Astrocyte of the spinal cord (primary cell): Measurements from ENCODE around the gene LCOR.
A peak's percentile ranks its signal among the peaks of the same experiment; 100 is the strongest.

Source experiments
- DNase-seq: peaks from one replicate; pipeline ENCODE4 v3.0.0; 2011; ENCODE audit warnings: low read depth, low spot score
- H3K4me3 ChIP-seq: 2 replicates; pipeline ENCODE4 v1.5.1; 2011; ENCODE audit warnings: low read depth, mild to moderate bottlenecking, low read length, moderate library complexity
- in situ Hi-C: cut with HindIII; loops from 2 replicates; pipeline ENCODE4 v1.10.0; 2017; ENCODE audit warnings: low sequenced_read_pairs
- TF ChIP-seq, protein P1 (sequence below): IDR thresholded peaks from 2 replicates; pipeline ENCODE4 v1.5.1; 2012; ENCODE audit warnings: low read depth, mild to moderate bottlenecking, low read length, inconsistent platforms

The LCOR gene

GRCh38 chr10:96987842-96988175, 155.7 kb downstream of the LCOR start:
- no peak for DNase-seq
- TF ChIP-seq, protein P1, sequence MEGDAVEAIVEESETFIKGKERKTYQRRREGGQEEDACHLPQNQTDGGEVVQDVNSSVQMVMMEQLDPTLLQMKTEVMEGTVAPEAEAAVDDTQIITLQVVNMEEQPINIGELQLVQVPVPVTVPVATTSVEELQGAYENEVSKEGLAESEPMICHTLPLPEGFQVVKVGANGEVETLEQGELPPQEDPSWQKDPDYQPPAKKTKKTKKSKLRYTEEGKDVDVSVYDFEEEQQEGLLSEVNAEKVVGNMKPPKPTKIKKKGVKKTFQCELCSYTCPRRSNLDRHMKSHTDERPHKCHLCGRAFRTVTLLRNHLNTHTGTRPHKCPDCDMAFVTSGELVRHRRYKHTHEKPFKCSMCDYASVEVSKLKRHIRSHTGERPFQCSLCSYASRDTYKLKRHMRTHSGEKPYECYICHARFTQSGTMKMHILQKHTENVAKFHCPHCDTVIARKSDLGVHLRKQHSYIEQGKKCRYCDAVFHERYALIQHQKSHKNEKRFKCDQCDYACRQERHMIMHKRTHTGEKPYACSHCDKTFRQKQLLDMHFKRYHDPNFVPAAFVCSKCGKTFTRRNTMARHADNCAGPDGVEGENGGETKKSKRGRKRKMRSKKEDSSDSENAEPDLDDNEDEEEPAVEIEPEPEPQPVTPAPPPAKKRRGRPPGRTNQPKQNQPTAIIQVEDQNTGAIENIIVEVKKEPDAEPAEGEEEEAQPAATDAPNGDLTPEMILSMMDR: no peak
- in situ Hi-C loops: no loop called here
- H3K4me3 ChIP-seq: no peak overlapping the region

- TF ChIP-seq, protein P1: no peak
- in situ Hi-C loops: no loop called here
Observed at GRCh38 chr10:96988426-96988825, 156.3 kb downstream of the LCOR start.

DNA sequence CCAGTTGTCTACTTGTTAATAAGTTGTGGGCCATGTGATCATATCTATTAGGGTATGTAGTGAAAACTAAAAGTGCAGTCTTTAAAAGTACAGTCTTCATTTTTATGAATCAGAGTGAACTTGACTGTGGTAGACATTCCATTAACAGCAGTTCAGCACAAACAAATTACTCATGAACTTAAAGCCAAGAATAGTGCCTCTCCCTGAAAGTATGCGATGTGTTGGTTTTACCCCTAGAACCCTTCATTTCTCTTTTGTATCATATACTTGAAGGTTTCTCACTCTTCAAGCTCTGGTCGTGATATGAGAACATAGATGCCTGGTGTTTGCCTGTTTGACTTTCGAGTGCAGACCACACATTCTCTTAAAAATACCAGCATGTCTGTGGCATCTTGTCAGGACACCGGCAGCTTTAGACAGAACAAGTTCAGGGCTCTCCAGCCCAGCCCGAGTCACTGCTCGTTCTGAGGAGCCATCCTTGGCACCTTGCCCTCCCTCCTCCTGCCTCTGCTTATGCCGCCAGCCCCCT, 159.3 kb downstream of the LCOR start:
- TF ChIP-seq, protein P1: no peak
- in situ Hi-C loops: no loop called here
- peak; percentile 85 for DNase-seq
- H3K4me3 ChIP-seq: no peak overlapping the region

More at GRCh38 chr10:96988426-96988825, 156.3 kb downstream of the LCOR start:
- DNase-seq: no peak
- no peak overlapping the region for H3K4me3 ChIP-seq

GRCh38 chr10:96992721-96993120, 160.6 kb downstream of the LCOR start:
- no peak overlapping the region for H3K4me3 ChIP-seq
- no peak for DNase-seq
- in situ Hi-C loops: no loop called here
- TF ChIP-seq, protein P1: no peak

- TF ChIP-seq, protein P1: no peak
- in situ Hi-C loops: no loop called here
- H3K4me3 ChIP-seq: no peak overlapping the region
- peak; percentile 48 for DNase-seq
Observed at GRCh38 chr10:96995851-96996250, 163.8 kb downstream of the LCOR start.

DNA sequence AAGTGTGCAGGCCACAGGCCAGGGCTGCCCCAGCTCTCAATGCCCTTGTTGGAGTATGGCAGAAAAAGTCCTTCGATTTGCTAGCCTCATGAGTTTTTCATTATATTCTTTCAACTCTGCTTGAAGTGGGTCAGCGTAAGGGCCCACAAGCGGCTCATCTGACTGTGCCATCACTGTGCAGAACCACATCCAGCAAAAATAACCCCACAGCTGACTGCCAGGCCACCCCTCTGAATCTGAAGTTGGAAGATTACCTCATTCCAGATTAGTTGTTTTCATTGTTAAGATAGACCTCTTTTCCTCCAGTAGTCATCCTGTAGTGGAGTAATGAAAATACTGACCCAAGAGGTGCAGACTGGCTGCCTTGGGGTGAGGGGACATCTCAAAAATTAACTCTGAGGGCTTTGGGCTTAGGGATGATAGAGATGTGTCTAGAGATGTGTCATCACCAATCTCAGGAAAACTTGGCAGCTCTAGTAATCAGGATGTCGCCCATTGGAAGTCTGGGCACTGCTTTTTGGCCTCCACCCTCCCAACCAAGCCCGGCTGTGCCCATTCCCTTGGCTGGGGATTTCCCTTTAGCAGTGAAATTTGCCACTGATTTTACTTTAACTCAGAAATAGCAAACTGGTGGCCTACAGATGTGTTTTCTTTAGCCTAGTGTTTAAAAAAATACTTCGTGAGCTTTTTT, 164.3 kb downstream of the LCOR start:
- TF ChIP-seq, protein P1: no peak
- no peak for DNase-seq
- no peak overlapping the region for H3K4me3 ChIP-seq
- in situ Hi-C loops: no loop called here
